Measurements from ENCODE around the gene TAOK1.

The TAOK1 gene

DNA sequence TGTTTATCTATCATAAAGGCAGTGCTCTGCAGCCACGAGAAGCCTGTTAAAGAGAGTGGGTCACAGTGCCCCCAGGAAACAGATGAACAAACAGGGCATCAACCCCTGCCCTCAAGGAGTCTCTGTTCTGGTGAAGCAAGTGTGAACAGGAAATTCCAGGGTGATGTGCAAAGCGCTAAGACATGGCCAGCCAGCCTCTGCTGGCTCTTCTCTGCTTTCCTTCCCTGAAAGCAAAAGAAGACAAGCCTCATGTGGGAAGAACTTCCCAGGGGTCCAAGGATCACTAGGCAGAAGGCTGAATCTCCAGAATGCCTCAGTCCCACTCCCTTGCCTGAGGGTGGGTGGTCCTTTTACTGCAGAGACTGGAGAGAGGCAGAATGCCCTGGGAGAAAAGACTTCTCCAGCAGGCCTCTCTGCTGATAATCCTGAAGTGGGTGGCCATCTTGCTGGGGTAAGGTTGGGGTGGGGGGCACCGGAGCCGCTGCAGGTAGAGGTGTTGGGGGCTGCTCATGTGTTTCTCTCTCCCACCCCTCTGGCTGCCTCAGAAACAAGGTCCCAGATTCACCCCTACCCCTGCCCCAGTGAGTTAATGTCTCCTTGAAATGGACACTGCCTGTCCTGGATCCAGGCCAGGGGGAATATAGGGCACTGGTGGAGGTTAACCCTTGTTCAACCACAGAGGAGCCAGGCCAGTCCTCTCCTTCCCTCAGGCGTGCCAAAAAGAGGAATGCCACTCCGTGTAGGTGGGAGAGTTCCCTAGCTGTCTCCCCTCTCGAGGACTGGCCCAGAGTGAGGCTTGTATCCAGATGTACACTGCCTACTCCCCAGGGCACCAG lies 205.2 kb downstream of the TAOK1 start:
- no peak for DNase-seq (ENCODE audit: low read depth)

DNA sequence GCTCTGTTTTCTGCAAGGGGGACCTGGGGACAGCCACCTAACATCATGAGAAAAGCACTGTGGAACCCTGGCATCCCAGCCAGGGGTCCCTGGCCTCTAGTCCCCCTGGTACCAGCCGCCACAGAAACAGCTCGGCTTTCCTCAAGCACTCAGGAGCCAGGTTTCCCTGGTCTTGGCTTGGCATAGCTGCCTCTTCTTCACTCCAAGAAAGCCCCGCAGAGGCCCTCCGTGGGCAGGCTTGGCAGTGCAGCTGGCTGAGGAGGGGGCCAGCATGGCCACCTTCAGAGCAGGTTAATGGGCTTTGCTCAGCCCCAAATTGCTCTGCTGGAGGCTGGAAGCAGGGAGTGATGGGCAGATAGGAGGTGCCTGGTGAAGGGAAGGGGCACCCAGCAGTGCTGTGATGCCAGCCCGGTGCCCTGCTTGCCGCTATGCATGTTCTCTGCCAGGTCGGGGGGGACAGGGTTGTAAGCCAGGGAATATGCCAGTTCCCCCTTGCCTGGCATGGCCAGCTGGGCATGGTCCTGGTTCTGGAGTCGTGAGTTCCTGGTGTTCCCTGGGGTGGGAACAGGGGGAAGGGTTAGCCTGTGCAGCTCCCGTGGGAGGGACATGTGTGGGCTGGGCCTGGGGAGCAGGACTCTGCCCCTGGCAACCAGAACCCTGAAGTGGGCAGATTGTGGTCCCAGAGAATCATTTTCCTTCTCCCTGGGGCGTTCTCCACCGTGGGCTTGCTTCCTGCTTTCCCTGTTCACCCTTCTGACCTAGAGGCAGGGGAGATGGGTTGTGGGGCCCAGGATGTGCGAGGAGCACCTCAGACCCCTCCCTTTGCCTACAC lies 206.0 kb downstream of the TAOK1 start:
- no peak for DNase-seq (ENCODE audit: low read depth)

- DNase-seq (ENCODE audit: low read depth): no peak
Observed at GRCh38 chr17:29596811-29597210, 206.6 kb downstream of the TAOK1 start.

GRCh38 chr17:29597361-29598172 lies 207.4 kb downstream of the TAOK1 start:
- no peak for DNase-seq (ENCODE audit: low read depth)
